IPS-NIHi7 (cell line): ENCODE results near the gene CCDC122.

Source experiments
- DNase-seq: peaks from one replicate; pipeline ENCODE4 v3.0.0; 2012; ENCODE audit warnings: mixed read lengths; ENCODE audit errors: extremely low spot score

CCDC122 gene

DNA sequence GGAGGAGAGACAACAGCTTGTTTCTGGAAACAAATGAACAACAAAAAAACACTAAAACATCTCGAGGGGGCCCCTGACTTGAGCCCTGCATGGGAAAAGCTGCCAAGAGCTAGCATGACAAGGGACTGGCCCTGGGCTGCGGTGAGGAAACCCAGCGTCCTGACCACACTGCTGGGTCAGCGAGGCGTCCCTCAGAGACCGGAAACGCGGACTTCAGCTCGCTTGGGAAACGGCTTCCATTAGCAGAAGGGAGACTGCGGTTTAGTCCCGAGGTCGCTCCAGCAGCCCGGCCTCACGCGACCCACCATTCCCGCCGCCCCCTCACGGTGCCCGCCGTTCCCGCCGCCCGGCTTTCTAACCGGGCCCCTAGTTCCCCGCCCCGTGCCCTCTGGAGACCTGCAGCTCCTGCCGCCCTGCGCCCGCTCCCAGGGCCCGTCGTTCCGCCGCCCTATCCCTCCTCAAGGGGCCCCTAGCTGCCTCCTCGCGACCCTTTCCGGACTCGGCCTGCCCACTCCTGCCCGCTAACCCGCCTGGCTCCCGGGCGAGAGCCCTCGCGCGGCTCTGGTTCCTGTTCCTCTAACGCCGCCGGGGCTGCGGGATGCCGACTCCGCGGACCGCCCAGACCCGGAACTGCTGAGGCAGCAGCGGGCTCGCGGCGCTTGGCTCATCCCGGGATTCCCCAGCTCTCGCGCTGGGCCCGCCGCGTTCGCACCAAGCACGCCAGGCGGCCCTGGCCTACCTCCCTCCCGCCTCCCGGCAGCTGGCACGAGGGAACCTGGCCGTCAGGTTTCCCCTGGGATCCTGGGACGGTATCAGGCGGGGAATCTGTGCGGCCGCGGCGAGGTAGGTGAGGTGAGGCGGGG, at the start of gene CCDC122:
Gene CCDC122, minus strand, starts transcription at position 849 of the 863 bp plus-strand sequence. CDS start 10,364 bp downstream, outside the sequence.
- DNase-seq = peak; percentile 86

DNA sequence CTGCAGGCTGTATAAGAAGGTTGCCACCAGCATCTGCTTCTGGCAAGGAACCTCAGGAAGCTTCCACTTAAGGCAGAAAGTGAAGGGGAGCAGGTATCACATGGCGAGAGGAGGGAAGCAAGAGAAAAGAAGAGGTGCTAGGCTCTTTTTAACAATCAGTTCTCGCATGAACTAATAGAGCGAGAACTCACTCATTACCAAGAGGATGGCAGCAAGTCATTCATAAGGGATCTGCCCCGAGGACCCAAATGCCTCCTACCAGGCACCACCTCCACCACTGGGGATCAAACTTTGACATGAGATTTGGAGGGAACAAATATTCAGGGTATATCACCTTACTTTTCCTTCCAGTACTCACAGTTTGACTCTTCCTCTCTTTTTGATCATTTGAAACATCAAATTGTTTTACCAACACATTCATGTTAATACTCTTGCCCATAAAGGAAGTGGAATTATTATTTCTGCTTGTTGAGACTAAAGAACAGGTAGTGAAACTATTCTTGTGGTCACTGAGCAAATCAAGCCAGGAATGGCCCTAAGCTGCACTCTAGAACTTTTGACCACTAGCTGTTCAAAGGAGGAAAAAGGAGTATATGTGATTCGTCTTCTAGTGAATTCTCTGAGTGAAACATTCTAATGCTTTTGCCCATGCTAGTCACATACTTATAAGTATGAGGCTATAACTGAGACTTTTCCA, 45.2 kb upstream of the CCDC122 start:
- no peak for DNase-seq

DNA sequence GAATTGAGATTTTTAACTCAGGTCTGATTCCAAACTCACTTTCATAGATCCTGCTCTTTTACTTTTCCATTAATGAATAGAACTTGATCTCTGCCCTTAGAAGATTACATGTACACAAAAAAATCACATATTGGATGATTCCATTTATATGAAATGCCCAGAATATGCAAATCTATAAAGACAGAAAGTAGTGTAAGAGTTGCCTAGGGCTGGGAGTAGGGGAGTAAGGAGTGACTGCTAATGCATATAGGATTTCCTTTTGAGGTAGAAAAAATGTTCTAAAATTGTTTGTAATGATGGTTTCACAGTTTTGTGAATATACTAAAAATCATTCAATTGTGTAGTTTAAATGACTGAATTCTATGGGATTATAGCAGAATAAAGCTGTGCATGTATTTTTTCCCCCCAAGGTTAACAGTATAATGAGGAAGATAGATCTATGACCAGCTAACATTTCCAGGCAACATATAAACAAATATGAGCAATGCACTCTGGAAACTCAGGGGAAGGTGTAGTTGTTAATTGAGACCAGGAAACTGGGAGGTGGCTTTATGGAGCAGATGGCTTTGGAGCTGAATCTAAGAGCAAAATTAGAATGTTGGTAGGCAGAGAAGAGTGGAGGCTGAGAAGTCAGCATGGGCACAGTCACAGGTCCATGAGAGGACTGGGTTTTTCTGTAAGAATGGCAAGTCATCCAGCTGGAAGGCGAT, 41.6 kb upstream of the CCDC122 start:
- DNase-seq = no peak

DNA sequence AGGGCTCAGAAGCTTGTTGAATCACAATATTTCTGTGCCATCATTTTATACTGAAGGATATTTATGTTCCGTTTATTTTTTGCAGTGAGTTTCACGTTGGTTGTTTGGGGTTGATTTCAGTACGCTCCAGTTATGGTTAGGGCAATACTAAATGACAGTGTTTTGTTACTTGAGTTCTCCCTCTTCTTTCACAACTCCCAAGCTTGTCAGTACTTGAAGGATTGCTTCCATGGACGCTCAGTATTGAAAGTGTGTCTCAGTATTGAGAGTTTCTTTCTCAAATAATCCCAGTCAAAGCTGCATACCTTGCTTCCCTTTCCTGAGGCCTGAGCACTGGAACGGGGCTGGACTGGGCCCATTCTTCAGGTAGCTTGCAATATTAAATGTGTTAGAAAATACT, 39.1 kb upstream of the CCDC122 start:
- no peak for DNase-seq

DNA sequence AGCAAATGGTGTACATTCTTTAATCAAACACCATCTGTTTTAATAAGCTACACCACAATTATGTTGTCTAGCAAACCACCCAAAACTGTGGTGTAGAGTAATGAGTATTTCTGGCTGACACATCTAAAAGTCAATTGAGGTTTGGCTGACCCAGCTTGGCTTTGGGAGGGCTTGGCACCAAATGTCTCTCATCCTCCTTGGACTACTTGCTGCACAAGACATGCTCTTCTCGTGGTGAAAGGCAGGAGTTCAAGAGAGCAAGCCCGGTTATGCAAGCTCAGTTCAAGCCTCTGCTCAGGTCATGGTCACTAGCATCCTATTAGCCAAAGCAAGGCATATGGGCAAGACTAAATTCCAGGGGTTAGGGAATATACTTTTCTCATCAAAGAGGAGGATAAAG, 37.3 kb upstream of the CCDC122 start:
- no peak for DNase-seq

DNA sequence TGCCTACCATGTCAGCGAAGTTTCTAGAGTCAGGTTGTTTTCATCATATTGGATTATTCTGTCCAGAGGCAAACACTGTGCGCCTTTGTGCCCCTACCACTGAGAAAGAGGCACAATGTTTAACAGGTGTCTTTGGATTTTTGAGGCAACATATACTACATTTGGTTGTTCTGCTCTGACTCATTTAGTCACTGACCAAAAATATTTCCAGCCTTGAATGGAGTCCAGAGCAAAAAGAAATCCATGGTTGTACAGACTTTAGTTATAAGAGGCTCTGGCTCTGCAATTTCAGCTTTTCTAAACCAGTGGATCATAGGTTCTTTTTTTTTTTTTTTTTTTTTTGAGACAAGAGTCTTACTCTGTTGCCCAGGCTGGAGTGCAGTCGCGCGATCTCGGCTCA, 35.9 kb upstream of the CCDC122 start:
- no peak for DNase-seq

DNA sequence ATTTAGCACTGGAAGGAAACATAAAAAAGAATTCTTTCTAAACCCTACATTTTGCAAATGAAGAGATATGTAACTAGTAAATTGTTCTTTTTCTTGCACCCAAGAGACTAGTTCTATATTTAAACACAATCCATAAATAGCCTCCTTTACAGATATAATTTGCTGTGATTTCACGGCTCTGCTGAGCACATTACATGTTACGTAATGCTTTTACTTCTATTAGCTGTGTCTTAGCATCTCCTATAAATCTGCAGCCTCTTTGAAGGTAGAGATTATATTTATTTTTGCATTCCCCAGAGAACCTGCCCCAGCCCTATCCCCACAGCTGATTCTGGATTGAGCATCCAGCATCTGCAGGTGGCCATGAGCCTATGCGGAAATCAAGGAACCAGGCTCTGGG, 32.3 kb upstream of the CCDC122 start:
- DNase-seq = no peak

DNA sequence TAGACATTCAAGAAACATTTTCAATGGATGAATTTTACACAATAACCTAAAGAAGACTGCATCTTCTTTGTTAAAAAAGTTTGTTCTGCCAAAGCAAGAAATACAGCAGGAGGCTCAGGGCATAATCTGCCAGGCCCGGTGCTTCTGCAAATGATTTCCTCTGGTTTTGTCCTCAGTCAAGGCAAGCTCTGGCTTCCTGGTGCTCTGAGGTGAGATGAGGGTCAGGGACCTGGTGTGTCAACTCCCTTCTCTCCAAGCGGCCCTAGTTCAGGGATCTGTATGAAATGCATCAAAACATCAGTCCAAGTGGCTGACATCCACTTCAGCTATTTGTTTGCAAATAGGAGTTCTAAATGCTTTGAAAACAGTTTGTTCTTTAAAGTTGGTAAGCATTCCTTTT, 31.7 kb upstream of the CCDC122 start:
- no peak for DNase-seq

DNA sequence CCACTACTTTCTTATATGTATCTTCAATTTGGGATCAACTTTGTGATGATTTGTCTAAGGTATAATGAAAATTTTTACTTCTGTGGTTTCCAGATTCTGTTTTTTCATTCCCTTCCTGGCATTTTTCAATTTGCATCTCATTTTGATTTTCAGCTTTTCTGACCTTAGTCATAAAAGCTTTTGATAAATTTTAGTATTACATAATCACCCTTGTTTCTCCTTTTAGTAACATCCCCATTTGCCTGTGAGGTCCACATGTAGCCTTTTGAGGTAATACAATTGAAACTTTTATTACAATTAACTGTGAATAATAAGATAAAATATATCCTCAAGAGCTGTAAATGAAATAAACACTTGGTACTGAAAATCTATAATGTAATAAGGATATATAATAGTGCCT, 31.3 kb upstream of the CCDC122 start:
- no peak for DNase-seq

DNA sequence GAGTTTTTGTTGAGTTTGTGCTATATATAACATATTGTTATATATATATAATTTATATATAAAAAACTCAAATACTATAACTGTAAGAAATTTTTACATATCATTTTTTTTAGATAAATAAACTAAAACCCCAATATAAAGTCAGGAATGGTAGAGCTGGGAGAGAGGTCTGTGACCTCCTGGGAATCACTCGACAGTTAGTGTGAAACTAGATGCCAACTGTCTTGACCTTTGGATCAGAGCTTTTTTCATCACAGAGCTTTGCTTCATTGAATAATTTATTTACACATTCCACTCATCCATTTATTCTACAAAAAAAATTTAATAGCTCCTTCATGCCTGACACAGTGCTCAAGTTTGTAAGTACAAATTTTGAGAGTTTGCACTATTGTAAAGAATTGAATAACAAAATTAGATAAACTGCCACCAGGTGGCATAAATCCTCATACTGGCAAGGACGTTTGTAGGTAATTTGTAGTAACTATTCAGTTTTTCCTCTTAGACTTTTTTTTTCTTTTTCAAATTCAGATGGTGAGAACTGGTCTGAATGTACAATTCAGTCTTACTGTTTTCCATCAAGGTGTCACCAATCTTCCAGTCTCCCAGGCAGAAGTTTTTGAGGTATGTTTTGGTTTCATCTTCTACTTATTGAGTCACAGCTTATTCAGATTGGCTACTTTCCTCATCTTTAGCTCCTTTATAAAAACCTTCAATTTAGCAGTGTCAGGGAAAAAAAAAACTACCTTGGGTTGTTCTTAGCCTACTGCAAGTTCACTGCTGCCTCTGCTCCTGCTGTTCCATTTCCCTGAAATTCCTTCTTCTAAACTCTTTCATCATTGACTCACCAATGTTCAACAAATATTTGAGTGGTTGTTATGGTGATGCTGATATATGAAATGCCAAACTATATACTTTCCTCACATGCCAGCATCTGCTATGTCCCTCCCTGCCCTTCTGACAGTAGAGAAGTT, 28.9 kb upstream of the CCDC122 start:
- DNase-seq = no peak

DNA sequence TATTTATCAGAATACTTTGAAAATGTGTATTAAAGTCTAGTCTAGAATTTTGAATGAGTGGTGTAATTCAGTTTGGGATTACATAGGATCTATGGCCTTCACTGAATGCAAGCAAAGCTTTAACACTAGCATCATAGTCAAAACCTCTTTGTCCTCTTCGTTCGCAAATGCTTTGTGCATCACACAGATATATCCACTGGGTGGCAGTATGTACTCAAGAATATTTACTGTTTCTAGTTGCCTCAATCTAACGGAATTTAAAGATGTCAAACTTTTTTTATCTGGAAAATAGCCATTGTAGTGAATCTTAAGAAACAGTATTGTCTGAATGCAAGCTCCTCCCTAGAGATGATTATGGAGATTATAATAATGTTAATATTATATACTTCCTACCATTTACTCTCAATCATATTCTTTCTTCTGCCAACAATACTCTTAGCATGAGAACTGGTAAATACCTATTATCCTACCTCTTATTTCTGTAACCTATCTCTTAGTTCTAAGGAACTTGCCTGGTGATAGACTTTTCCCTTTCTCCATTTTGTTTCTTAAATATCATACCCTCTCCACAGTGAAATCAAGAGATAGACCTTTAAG, 26.0 kb upstream of the CCDC122 start:
- peak; percentile 48 for DNase-seq

DNA sequence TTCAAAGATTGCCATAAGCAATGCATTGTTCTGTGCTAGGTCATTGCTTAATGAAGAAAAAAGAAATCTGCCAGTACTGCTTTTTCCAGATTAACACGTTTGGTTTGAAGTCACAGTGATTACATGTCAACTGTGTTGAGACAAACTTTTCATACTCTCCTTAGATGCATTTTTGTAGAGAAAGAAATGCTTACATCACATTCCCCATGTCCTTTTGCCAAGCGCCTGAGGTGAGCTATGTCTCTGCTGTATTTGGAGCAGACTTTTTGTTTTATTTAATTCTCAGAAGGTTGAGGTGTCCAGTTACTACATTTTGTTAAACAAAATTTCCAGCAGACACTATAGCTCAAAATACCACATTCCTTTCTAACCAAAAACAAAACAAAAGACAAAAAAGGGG, 16.4 kb upstream of the CCDC122 start:
- no peak for DNase-seq

DNA sequence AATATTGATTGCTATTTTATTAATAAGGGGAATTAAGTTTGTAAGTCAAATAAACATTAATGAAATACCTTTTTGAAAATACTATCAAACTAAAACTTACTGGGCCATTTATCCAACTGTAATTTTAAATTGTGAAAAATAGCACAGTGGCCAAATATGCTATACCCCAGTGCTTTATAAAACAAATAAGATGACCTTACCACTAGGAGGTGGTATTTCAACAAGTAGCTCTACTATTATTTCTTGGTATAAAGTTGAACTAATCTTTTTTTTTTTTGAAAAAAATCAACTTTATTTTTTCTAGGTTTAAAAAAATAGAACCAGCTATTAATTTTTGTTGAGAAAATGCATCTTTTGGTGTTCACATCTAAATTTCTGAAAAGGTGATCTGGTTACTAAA, 14.9 kb upstream of the CCDC122 start:
- DNase-seq = no peak

DNA sequence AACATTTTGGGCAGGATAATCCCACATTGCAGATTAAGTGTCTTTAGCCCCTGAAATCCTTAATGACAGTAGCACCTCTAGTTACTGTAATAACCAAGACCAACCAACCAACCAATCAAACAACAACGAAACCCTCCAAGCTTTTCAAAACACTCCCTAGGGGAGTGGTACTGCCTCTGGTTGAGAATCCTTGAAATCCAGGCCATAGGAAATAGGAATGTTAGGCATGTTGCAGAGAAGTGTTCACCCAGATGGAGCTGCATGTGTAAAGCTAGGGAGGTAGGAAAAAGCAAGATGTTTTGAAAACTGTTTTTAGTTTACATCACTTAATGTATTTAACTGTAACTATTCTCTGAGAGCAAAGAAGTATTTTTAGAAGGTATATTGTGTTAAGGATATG, 4.7 kb upstream of the CCDC122 start:
- no peak for DNase-seq

DNA sequence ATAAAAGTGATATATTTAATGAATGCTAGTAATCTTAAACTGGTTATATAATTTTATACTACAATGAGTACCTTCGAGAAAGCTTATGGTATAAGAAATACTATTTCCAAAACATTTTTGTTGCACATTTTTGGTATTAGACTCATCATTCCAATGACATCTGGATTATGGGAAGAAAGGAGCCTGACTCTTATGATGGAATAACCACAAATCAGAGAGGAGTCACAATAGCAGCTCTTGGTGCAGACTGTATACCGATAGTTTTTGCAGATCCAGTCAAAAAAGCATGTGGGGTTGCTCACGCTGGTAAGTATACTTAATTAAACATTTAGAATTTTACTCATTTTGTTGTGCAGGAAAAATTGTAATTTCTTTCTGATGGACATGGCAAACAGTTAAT, 4.1 kb upstream of the CCDC122 start:
- no peak for DNase-seq

DNA sequence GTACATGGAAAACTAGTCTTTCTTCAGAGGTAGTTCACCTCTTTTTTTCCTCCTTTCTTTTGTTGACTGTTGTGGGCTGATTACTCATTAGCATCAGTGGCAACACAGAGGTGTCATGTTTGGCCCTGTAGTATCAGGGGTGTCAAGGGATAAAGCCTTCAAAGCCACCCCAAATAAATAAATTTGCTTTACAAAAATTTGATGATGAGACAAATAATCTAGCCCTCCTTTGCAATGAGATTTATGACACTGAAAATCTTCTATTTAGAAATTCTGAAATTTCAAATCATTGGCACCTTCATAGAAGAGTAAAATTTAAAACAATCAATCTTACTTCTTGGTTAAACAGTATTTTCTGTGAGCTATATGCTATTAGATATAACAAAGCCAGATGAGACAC, 2.0 kb upstream of the CCDC122 start:
- DNase-seq = no peak

DNA sequence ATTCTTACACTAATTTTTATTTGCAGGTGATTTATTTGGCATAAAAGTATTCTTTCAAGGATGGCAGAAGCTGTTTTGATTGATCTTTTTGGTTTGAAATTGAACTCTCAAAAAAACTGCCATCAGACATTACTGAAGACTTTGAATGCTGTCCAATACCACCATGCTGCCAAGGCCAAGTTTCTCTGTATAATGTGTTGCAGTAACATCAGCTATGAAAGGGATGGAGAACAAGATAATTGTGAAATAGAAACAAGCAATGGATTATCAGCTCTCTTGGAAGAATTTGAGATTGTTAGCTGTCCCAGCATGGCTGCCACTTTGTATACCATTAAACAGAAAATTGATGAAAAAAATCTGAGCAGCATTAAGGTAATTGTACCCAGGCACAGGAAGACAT, 1.4 kb upstream of the CCDC122 start:
- no peak for DNase-seq

DNA sequence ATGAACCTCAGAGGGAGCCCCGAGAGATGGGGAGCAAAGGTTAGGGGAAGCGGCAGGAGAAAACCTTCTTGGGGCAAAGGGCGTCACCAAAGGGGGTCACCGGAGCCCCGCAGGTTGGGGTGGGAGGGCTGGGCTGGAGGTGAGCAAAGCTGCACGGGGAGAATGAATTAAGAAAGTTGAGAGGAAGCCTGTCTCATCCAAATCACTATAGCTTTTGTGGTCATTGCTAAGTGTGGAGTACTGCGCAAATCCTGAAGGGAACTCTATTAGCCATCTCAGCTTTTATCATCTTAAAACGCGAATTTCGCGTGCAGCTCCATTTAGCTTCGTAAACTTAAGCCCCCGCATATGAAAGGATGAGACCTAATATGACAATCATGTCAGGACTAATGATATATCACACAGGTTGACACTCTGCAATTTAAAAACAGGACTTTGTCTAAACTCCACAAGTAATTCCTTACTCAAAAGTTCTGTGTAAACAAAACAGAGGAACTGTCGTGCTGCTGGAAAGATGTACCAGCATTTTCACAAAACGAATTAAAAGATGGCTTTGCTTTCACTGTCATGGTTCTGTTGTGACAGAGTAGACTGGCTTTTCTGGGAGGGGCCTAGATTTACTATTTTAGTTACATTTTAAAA, 795 bp upstream of the CCDC122 start:
- no peak for DNase-seq

DNA sequence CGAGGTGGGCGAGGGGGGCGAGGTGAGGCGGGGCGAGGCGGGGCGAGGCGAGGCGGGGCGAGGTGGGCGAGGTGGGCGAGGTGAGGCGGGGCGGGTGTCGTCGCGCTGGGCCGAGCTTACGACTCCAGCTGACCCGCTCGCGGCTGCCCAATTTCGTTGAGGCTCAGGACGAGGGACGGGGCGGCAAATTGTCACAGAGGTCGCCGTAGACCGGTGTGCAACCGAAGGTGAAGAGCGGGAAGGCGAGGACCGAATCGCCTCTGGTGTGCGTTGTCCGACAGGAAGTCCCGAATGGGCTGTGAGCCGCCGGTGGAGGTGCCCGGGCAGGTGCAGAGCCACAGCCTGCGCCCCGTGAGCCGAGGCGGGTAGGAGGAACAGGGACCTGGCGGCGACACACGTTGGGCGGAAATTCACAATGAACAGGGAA, 228 bp upstream of the CCDC122 start, which contains the start of gene LACC1:
Gene LACC1, plus strand, starts transcription at position 150 of the 427 bp plus-strand sequence. CDS start 1,082 bp downstream, outside the sequence.
- DNase-seq = no peak

DNA sequence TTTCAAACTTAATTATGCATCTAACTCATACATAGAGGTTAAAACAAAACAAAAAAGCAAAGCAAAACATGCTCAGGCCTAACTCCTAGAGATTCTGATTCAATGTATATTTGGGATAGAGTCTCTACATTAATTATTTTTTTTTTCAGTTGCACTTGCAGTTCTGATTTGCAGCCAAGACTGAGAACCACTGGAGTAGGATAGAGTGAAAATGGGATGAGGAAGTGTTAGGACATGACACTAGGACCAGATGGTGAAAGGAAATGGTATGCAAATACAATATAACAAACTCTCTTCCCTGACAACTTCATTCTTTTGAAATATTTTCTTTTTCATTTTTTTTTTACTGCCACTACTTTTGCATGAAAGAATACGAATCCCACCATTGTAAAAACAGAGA, 1.8 kb downstream of the CCDC122 start:
- DNase-seq = no peak
